Activated T-cell treated with anti-CD3 and anti-CD28 coated beads for 48 hours (primary cell): Measurements from ENCODE around the gene RNF43.
A peak's percentile ranks its signal among the peaks of the same experiment; 100 is the strongest.
"Not testable (repeated sequence)": the region's sequence is repeated elsewhere in the genome, so short reads cannot be mapped to it uniquely, and the experiment has no call there.

Experiments
- DNase-seq: peaks from one replicate; pipeline ENCODE4 v3.0.0-alpha.2; 2020; ENCODE audit warnings: low read depth

The RNF43 gene

GRCh38 chr17:58409432-58409831 lies 7.9 kb downstream of the RNF43 start:
- no peak for DNase-seq

- DNase-seq = no peak
Measured at GRCh38 chr17:58403311-58403710, 14.0 kb downstream of the RNF43 start.

GRCh38 chr17:58402679-58403078 lies 14.7 kb downstream of the RNF43 start:
- DNase-seq = no peak

GRCh38 chr17:58402047-58402446 lies 15.3 kb downstream of the RNF43 start:
- DNase-seq = no peak

GRCh38 chr17:58401287-58401686 lies 16.0 kb downstream of the RNF43 start:
- no peak for DNase-seq

- no peak for DNase-seq
Measured at GRCh38 chr17:58400826-58401225, 16.5 kb downstream of the RNF43 start.

- no peak for DNase-seq
Measured at GRCh38 chr17:58399974-58400373, 17.4 kb downstream of the RNF43 start.

- DNase-seq = no peak
Measured at GRCh38 chr17:58398574-58399266, 18.6 kb downstream of the RNF43 start.

GRCh38 chr17:58397421-58397820 lies 19.9 kb downstream of the RNF43 start:
- DNase-seq = not testable (repeated sequence)

- no peak for DNase-seq
Measured at GRCh38 chr17:58396173-58396572, 21.2 kb downstream of the RNF43 start.

- DNase-seq = no peak
Measured at GRCh38 chr17:58394534-58395223, 22.7 kb downstream of the RNF43 start.

- DNase-seq = no peak
Measured at GRCh38 chr17:58391302-58391984, 25.9 kb downstream of the RNF43 start.

GRCh38 chr17:58390884-58391283 lies 26.4 kb downstream of the RNF43 start:
- no peak for DNase-seq

- no peak for DNase-seq
Measured at GRCh38 chr17:58388302-58389190, 28.8 kb downstream of the RNF43 start.

- DNase-seq = peak; percentile 24
Measured at GRCh38 chr17:58387834-58388233, 29.5 kb downstream of the RNF43 start.

- no peak for DNase-seq
Measured at GRCh38 chr17:58386708-58387107, 30.6 kb downstream of the RNF43 start.

GRCh38 chr17:58385359-58385899 lies 31.9 kb downstream of the RNF43 start:
- no peak for DNase-seq

GRCh38 chr17:58384897-58385296 lies 32.4 kb downstream of the RNF43 start:
- DNase-seq = no peak

- no peak for DNase-seq
Measured at GRCh38 chr17:58383892-58384462, 33.4 kb downstream of the RNF43 start.

GRCh38 chr17:58382872-58383242 lies 34.5 kb downstream of the RNF43 start:
- no peak for DNase-seq

- DNase-seq = no peak
Measured at GRCh38 chr17:58382108-58382871, 35.0 kb downstream of the RNF43 start.
